ENCODE data around the gene B4GALT3. TPM values are rescaled to one million over a fixed set of nuclear protein-coding genes. Genes with fewer than 3 reads are reported as not detected.

The B4GALT3 gene
- total and polyA plus RNA-seq, 9 of the 15 experiments (the other 6 are each of a cell fraction or from before 2014, with no cell fraction given): 31.2 to 103 (median 46.1) TPM

DNA sequence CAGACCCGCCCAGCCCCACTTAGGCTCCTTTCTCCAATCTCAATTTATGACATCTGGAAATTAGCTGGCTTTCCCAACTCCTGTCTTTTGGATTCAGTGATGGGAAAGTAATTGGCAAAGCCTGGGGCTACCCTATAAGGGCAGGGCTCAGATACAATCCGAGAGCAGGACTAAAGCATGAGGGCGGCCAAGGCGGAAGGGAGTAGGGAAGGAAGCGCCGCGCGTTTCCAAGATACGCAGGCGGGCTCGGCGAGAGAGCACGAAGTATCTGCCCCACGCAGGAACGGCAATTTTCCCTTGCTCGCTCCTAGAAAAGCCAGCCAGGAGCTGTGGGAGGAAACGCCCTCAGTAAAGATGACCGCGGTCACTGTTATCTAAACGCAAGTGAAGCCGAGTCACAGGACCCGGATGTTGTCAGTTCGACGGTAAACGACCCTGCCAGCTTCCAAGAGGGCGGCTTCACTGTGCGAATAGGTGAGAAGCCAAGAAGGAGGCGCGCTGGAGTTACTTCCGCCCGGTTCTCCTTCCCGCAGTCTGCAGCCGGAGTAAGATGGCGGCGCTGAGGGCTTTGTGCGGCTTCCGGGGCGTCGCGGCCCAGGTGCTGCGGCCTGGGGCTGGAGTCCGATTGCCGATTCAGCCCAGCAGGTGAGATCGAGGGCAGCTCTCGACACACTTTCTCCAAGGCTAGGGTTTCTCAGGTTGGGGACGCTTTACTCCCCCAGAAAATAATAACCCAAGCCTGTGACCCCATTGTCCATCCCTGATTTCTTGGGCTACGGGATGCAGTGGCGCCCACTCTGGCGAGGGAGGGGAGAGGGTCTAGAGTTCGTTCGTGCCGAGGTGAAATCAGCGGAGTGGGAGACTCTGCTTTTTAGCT, 24.8 kb upstream of the B4GALT3 start, which contains the start of gene NDUFS2 (continued):
- TF ChIP-seq, protein P1, sequence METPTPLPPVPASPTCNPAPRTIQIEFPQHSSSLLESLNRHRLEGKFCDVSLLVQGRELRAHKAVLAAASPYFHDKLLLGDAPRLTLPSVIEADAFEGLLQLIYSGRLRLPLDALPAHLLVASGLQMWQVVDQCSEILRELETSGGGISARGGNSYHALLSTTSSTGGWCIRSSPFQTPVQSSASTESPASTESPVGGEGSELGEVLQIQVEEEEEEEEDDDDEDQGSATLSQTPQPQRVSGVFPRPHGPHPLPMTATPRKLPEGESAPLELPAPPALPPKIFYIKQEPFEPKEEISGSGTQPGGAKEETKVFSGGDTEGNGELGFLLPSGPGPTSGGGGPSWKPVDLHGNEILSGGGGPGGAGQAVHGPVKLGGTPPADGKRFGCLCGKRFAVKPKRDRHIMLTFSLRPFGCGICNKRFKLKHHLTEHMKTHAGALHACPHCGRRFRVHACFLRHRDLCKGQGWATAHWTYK (CRISPR knock-in tag; IDR thresholded peaks at IDR 0.05): peak; percentile 53; the same call in 1 of the 2 replicates
- TF ChIP-seq, protein P2, sequence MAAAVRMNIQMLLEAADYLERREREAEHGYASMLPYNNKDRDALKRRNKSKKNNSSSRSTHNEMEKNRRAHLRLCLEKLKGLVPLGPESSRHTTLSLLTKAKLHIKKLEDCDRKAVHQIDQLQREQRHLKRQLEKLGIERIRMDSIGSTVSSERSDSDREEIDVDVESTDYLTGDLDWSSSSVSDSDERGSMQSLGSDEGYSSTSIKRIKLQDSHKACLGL (CRISPR knock-in tag; IDR thresholded peaks at IDR 0.05; ENCODE audit: borderline replicate concordance, poor library complexity, severe bottlenecking): no peak
- TF ChIP-seq CHD4 (IDR thresholded peaks at IDR 0.05; ENCODE audit: insufficient read depth, insufficient replicate concordance, low read depth, low read length, poor library complexity, severe bottlenecking): no peak
- TF ChIP-seq ZNF583 (CRISPR knock-in tag; IDR thresholded peaks at IDR 0.05): no peak
- TF ChIP-seq, protein P3, sequence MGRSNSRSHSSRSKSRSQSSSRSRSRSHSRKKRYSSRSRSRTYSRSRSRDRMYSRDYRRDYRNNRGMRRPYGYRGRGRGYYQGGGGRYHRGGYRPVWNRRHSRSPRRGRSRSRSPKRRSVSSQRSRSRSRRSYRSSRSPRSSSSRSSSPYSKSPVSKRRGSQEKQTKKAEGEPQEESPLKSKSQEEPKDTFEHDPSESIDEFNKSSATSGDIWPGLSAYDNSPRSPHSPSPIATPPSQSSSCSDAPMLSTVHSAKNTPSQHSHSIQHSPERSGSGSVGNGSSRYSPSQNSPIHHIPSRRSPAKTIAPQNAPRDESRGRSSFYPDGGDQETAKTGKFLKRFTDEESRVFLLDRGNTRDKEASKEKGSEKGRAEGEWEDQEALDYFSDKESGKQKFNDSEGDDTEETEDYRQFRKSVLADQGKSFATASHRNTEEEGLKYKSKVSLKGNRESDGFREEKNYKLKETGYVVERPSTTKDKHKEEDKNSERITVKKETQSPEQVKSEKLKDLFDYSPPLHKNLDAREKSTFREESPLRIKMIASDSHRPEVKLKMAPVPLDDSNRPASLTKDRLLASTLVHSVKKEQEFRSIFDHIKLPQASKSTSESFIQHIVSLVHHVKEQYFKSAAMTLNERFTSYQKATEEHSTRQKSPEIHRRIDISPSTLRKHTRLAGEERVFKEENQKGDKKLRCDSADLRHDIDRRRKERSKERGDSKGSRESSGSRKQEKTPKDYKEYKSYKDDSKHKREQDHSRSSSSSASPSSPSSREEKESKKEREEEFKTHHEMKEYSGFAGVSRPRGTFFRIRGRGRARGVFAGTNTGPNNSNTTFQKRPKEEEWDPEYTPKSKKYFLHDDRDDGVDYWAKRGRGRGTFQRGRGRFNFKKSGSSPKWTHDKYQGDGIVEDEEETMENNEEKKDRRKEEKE (IDR thresholded peaks at IDR 0.05; ENCODE audit: borderline replicate concordance in 1 of 2, control insufficient read depth in 1 of 2, low read depth in 2 of 2, low read length in 1 of 2): no peak
- TF ChIP-seq, protein P4, sequence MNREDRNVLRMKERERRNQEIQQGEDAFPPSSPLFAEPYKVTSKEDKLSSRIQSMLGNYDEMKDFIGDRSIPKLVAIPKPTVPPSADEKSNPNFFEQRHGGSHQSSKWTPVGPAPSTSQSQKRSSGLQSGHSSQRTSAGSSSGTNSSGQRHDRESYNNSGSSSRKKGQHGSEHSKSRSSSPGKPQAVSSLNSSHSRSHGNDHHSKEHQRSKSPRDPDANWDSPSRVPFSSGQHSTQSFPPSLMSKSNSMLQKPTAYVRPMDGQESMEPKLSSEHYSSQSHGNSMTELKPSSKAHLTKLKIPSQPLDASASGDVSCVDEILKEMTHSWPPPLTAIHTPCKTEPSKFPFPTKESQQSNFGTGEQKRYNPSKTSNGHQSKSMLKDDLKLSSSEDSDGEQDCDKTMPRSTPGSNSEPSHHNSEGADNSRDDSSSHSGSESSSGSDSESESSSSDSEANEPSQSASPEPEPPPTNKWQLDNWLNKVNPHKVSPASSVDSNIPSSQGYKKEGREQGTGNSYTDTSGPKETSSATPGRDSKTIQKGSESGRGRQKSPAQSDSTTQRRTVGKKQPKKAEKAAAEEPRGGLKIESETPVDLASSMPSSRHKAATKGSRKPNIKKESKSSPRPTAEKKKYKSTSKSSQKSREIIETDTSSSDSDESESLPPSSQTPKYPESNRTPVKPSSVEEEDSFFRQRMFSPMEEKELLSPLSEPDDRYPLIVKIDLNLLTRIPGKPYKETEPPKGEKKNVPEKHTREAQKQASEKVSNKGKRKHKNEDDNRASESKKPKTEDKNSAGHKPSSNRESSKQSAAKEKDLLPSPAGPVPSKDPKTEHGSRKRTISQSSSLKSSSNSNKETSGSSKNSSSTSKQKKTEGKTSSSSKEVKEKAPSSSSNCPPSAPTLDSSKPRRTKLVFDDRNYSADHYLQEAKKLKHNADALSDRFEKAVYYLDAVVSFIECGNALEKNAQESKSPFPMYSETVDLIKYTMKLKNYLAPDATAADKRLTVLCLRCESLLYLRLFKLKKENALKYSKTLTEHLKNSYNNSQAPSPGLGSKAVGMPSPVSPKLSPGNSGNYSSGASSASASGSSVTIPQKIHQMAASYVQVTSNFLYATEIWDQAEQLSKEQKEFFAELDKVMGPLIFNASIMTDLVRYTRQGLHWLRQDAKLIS (CRISPR knock-in tag; IDR thresholded peaks at IDR 0.05): no peak
- TF ChIP-seq TSC22D4 (tag; IDR thresholded peaks at IDR 0.05): no peak
- TF ChIP-seq, protein P5, sequence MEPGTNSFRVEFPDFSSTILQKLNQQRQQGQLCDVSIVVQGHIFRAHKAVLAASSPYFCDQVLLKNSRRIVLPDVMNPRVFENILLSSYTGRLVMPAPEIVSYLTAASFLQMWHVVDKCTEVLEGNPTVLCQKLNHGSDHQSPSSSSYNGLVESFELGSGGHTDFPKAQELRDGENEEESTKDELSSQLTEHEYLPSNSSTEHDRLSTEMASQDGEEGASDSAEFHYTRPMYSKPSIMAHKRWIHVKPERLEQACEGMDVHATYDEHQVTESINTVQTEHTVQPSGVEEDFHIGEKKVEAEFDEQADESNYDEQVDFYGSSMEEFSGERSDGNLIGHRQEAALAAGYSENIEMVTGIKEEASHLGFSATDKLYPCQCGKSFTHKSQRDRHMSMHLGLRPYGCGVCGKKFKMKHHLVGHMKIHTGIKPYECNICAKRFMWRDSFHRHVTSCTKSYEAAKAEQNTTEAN (CRISPR knock-in tag; IDR thresholded peaks at IDR 0.05): no peak
- peak; percentile 60; the same call in 1 of the 2 replicates for TF ChIP-seq MTA3 (IDR thresholded peaks at IDR 0.05; ENCODE audit: borderline replicate concordance)
- TF ChIP-seq POLR2H (tag; IDR thresholded peaks at IDR 0.05; ENCODE audit: low read depth): peak; percentile 81
- TF ChIP-seq, protein P6, sequence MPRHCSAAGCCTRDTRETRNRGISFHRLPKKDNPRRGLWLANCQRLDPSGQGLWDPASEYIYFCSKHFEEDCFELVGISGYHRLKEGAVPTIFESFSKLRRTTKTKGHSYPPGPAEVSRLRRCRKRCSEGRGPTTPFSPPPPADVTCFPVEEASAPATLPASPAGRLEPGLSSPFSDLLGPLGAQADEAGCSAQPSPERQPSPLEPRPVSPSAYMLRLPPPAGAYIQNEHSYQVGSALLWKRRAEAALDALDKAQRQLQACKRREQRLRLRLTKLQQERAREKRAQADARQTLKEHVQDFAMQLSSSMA (CRISPR knock-in tag; IDR thresholded peaks at IDR 0.05): no peak
- no peak for TF ChIP-seq EGR1 (conservative IDR thresholded peaks at IDR 0.05)
- TF ChIP-seq ZNF431 (CRISPR knock-in tag; IDR thresholded peaks at IDR 0.05): no peak

Measured in K562 (cell line).